ENCODE data around the gene ANKRD7.

Gene ANKRD7, protein sequence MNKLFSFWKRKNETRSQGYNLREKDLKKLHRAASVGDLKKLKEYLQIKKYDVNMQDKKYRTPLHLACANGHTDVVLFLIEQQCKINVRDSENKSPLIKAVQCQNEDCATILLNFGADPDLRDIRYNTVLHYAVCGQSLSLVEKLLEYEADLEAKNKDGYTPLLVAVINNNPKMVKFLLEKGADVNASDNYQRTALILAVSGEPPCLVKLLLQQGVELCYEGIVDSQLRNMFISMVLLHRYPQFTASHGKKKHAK

DNA sequence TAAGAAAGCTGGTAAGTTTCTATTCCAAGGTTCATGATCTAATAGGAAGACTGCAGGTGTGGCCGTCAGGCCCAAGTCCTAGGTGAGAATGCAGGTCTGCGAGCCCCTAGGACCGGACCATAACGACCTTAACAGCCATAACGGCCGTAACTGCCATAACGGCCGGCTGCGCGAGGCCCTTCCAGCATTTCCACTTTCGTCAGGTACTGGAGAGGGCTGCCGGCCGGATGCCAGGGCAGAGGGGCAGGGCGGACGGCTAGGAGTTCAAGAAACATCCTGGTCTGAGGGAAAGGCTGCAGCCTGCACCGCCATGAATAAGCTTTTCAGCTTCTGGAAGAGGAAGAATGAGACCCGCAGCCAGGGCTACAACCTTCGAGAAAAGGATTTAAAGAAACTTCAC, at the start of gene ANKRD7:
Gene ANKRD7, plus strand, starts transcription at position 184 of the 400 bp plus-strand sequence. Its CDS starts 127 bp downstream, at position 311.
- DNase-seq (ENCODE audit: insufficient read length, low spot score) (no peak), FAIRE-seq (no peak)

DNA sequence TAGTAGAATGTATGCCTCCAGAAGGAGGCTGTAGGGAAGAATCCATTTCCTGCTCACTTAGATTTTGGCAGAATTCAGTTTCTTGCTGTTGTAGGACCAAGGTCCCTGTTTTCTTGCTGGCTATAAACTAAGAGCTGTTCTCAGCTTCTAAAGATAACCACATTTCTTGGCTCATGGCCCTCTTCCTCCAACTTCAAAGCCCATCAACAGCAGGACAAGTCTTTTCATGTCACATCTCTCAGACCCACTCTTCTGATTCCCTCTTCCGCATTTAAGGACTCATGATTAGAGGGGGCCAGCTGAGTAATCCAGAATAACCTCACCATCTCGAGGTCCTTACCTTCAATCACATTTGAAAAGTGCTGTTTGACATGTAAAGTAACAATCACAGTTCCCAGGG, 48.8 kb upstream of the ANKRD7 start:
- no peak for FAIRE-seq

DNA sequence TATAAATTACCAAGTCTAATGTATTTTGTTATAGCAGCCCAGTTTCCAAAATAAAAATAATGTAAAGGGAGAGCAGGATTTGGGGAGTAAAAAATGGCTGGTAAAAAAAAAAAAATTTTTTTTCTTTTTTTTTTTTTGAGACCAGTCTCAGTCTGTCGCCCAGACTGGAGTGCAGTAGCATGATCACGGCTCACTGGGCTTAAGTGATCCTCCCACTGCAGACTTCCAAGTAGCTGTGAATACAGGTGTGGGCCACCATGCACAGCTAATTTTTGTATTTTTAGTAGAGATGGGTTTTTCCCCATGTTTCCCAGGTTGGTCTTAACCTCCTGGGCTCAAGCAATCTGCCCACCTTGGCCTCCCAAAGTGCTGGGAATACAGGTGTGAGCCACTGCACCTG, 45.3 kb upstream of the ANKRD7 start:
- DNase-seq (ENCODE audit: insufficient read length, low spot score): no peak
- FAIRE-seq: no peak

More for the DNA sequence above, 48.8 kb upstream of the ANKRD7 start:
- no peak for DNase-seq (ENCODE audit: insufficient read length, low spot score)

DNA sequence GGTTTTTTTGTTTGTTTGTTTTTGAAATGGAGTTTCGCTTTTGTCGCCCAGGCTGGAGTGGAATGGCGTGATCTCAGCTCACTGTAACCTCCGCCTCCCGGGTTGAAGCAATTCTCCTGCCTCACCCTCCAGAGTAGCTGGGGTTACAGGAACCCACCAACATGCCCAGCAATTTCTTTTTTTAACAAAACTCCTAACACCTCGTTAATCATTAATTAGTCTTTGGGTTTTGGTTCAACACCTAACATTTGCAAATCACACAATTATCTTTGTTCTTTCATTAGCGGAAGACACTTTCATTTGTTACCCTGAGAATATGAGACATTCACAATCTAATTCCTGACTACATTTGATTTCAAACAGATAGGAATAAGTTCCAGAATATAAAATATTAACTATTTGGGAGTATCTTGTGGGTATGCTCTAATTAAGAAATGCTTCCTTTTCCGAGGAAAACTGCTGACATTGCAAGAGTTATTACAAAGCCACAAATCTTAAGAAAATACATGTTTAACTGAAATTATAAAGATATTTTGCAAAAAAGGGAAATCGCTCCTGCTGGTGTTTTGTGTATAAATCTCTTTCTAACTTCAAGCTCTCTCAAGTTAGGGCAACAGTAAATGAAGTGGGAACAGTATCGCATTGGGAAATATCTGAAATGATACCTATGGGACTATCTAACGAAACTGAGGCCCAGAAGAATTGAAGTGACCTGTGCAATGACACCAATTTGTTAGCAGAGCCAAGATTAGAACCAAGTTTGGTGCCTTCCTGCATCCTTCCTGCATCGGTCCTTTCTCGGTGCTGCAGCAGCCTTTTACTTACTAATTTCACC, 41.7 kb upstream of the ANKRD7 start:
- FAIRE-seq (no peak), DNase-seq (ENCODE audit: insufficient read length, low spot score) (no peak)

DNA sequence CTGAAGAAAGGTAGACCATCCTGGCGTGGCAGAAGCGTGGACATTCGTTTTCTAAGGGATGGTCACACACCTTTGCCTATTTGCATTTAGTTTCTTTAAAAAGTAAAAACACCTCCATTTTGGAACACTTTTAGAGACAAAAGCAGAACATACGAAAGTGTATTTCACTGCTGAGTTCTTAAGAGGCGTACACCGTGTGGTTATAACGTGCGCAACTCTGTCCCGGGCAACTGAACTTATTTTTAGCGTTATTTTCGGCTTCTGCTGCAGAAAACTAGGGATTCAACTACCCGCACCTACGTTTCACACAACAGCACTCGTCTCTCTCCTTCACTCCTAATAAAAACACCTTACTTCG, 41.1 kb upstream of the ANKRD7 start:
- FAIRE-seq (no peak), DNase-seq (ENCODE audit: insufficient read length, low spot score) (no peak)

DNA sequence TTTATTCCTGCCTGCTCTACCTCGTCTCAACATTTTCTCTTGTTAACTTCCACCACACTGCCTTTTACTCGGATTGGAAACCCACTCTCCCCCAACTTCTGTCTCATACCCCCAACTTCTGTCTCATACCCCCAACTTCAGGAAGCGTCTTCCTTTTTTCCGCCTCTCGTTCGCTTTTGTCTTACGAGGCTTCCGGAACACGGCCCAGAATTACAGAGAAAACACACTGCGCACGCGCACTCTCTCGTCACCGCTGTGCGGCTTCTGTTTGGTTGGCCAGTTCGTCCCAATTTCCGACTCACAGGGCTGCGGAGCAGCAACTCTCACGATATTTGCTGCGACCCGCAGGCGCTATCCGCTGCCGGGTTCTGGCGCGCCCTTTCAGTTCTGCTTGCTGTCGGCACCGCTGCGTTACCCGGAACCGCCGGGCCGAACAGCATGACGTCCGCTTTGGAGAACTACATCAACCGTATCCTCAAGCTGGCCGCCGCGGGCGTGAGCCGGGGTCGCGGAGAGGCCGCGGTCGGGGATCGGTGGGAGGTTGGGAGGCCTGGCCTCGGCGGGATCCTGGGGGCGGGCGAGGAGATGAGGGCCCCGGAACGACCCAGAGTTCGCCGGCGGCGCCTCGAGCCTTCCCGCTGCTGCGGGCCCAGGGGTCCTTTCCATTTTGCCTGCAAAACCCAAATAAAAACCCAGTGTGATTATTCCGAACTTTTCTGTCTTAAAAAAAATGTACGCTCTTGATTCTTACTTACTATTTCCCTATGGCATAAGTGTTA, 40.5 kb upstream of the ANKRD7 start, which contains the start of gene LSM8:
Gene LSM8, plus strand, starts transcription at position 379 of the 779 bp plus-strand sequence. Its CDS starts 60 bp downstream, at position 439.
- FAIRE-seq (peak; percentile 98), DNase-seq (ENCODE audit: insufficient read length, low spot score) (peak; percentile 70)

DNA sequence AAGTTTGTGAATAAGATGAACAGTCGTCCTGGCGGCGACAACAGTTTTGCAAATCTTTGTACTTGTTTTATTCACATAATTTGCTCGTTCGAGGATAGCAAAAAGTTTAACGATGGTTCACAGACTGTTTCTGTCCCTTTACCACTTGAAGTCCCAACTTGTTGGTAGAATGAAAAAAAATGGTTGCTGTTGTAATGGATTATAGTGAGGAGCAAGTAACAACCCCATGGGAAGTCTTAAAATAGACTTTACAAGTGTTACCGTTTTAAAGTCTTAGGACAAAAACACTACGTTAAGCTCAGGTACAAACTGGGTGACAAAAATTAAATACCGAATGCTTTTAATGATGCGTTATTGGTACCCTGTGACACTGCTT, 40.0 kb upstream of the ANKRD7 start:
- no peak for DNase-seq (ENCODE audit: insufficient read length, low spot score)
- FAIRE-seq: peak; percentile 80

DNA sequence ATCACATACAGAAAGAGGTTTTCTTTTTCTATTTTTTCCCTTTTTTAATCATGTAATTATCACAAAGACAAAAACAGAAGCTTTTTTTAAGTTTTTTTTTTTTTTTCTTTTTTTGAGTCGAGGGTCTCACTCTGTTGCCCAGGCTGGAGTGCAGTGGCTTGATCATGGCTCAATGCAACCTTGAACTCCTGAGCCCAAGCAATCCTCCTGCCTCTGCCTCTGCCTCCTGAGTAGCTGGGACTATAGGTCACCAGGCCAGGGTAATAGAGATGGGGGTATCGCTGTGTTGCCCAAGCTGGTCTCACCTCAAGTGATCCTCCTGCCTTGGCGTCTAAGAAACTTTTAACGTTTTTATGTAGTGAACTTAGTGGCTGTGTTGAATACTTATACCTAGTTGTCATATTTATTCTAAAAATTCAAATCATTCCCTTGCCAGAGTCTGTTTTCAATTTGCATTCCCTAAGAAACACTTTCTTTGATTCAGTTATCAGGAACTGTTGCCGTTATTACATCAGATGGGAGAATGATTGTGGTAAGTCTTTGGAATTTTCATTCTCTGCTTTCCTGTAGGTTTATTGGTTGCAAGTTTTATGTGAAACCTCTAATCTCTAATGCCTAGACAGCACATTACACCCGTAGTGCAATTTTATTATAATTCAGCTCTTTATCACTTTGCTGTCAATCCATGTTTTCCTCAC, 39.2 kb upstream of the ANKRD7 start:
- no peak for DNase-seq (ENCODE audit: insufficient read length, low spot score)
- FAIRE-seq: no peak

DNA sequence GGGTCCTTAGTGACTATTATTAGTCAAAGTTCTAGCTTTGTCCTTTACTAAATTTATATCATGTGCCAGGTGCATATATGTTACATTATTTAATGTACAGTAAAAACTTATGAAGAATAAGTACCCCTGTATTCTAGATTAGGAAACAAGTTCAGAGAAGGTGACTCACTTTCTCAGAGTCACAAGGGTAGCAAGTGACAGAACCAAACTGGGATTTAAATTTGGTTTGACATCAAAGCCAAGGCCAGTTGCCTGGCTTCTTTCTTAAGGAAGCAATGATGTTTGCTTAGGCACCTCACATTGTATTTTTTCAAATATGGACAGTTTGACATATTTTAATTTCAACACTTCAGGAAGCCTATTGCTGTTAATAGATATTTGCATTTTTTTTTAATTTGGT, 38.0 kb upstream of the ANKRD7 start:
- FAIRE-seq (no peak), DNase-seq (ENCODE audit: insufficient read length, low spot score) (no peak)

DNA sequence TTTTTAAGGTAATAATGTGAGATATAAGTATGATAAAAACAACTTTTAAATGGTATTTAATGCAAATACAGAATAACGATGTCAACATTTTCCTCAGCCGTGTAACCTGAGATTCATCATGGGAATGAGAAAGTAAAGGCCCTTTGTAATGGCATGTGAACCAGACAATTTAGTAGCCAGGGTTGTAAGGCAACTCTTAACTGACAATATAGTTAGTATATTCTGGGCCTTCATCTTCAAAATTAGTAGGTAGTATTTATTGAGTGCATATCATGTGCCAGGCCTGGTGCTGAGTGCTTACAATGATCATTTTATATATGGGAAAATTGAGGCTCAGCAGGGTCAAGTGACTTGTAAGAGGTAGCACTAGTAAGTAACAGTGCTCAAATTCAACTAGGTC, 29.9 kb upstream of the ANKRD7 start:
- DNase-seq (ENCODE audit: insufficient read length, low spot score) (no peak), FAIRE-seq (no peak)

DNA sequence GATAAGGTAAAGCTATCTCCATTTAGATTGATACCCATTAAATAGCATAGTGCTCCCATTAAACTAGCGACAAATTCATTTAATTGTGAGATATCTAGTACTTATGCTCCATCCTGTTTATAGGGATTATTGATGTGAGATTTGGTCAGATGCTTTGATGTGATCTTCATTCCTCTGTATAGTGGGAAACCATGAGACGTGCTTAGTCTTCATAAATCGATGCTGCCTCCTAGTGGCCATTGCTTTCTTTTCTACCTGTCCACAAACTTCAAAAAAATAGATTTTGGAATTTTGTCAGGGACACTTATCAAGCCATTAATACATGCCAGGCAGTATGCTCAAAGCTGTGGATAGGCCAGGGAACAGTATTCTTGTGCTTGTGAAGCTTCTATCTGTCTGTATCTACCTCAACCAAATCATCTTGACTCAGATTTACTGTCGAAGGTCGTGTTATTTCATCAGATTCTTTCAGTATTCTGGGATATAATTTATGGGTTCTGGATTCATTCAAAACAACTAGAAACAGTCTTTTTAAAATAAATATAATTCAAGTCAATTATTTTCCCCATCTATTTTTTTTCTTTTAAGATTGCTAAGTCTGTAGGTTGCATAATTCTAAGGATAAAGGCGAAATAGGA, 28.5 kb upstream of the ANKRD7 start:
- FAIRE-seq: peak; percentile 91

DNA sequence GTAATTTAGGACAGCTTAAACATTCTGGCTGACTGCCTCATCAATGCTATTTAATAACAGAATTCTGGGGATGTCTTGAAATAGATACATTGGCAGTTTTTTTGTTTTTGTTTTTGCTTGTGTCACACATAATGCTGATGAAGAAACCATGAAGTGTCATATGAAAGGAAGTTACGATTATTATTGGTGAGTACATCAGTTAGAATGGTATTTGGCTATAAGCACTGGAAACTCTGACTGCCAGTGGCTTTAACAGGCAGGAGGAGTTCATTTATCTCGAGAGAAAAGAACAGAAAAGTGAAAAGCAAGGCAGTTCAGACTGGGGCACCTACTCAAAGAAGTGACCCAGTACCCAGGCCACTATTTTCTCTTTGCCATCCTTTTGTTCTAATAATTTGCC, 22.4 kb upstream of the ANKRD7 start:
- DNase-seq (ENCODE audit: insufficient read length, low spot score): no peak
- no peak for FAIRE-seq

More for the DNA sequence above, 28.5 kb upstream of the ANKRD7 start:
- no peak for DNase-seq (ENCODE audit: insufficient read length, low spot score)

DNA sequence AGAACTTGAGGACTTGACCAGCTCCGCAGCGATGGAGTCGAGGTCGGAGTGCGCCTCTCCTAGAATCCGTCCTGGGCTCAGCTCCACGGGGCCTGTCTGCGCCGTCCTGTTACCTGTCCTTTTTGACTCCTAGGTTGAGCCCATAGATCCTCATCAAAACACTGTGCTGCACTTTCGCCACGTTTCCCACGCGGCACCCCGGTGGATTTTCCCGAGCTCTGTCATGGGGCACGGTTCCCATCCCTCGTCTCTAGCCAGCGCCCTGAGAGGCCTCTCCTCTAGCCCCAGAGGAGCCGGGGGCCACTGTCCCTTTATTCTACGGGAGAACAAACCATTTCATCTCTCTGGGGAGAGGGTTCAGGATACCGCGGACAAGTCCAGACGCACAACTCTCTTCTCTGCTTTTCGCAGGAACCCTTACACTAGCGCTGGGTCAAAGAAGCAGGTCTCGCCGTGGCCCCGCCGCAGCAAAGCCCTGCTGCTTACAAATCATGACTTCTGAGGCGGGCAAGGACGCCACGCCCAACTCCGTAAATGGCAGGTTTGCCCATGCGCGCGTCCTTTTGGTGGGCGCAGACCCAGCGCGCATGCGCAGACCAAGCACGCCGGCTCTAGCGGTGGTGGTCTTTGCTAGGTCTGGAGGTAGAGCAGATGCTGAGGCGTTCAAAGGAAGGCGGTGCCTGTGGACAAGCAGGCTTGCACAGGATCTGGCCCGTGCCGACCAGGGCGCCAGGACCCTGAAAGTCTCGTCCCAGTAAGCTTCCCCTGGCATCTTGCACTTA, 10.3 kb upstream of the ANKRD7 start:
- DNase-seq (ENCODE audit: insufficient read length, low spot score) (peak; percentile 39), FAIRE-seq (peak; percentile 86)

DNA sequence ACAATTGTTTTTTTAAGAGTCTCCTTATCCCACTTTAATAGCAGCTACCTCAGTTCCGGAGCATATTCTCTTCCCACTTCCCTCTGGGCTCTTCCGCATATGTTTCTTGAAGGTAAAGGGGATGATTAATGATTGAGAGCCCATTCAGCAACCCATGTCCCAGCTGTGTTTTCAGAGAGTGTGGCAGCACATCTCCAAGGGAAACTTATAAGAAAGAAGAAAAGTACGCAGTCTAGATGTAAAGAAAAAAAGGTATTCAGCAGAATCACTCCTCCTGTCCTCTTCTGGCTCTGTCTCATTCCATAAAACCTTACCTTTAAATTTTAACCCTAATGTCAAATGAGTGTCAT, 9.7 kb upstream of the ANKRD7 start:
- FAIRE-seq (peak; percentile 44), DNase-seq (ENCODE audit: insufficient read length, low spot score) (no peak)

DNA sequence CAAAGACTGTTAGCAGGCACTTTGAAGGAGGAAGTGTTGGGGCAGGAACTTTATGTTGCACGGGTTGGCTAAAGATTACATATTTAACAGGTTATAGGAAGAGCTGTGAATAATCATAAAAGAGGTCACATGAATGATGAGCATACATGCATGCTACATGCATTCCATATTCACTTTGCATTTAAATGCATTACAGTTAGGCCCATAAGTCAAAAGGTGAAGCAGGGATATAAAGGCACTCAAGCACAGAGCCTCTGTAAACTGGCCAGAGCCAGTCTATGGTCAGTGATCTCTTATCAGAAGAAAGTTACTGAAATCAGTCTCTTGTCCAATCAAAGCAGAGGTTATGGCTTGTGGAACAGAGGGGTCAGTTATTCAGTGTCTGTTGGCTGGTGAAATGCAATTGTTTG, 7.3 kb upstream of the ANKRD7 start:
- FAIRE-seq: no peak
- DNase-seq (ENCODE audit: insufficient read length, low spot score): no peak

DNA sequence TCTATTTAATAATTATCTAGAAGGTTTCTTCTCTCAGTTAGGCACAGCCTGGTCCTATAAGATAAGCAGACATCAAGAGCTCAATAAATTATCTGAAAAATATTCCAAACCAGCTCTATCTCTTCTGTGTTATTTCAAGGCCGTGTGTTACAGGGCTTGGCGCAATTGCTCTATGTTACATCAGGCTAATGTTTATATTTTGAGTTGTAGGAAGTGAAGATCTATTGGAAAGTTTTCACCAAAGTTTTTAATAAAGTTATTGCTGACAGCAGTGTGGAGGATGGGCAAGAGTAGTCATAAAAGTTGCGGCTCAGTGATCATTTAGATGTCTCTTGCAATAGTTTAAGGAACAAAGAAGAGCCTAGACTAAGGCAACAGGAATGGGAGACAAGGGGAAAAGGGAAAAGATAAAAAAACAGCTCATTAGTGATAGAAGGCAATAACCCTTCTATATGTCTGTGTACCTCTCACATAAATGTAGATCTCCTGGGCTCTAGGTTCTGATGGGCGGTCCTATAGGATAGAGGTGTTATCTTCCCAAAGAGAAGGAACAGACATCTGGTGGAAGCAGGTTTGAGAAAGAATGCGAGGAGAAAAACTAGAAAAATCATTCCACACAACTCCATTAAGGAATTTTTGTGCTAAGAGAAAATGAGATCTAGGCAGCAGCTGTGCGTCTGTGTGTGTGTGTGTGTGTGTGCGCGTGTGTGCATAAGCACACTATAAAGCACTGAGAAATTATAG, 5.9 kb upstream of the ANKRD7 start:
- FAIRE-seq: no peak
- DNase-seq (ENCODE audit: insufficient read length, low spot score): no peak

DNA sequence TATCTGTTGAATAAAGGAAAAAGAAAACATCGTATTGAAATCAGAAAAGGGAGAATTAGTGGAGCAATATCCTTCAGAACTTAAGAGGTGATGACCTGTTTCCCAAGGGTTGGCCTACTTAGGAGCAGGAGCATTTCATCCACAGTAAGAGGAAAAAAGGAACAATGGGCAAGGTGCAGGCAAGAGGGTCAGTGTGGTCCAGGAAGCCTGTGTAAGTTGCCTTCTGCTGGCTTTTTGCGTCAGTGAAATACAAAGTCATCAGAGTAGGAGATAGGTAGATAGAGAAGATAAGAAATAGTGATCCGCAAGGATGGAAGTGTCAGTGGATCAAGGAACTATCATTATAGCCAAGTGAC, 5.4 kb upstream of the ANKRD7 start:
- FAIRE-seq: no peak
- DNase-seq (ENCODE audit: insufficient read length, low spot score): no peak

DNA sequence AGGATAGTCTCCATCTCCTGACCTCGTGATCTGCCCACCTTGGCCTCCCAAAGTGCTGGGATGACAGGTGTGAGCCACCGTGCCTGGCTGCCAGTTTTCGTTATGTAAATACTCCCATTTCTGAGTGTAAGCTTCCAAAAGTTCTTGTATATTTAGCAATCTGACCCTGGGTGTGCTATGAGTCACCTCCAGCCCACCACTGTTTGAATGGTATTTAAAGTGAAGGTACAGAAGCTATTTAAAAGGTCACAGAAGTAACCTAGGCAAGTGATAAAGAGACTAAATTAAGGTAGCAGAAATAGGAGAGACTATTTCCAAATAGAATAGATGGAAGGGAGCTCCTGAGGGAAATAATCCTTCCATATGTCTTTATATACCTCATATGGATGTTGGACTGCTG, 3.9 kb upstream of the ANKRD7 start:
- DNase-seq (ENCODE audit: insufficient read length, low spot score) (no peak), FAIRE-seq (no peak)

DNA sequence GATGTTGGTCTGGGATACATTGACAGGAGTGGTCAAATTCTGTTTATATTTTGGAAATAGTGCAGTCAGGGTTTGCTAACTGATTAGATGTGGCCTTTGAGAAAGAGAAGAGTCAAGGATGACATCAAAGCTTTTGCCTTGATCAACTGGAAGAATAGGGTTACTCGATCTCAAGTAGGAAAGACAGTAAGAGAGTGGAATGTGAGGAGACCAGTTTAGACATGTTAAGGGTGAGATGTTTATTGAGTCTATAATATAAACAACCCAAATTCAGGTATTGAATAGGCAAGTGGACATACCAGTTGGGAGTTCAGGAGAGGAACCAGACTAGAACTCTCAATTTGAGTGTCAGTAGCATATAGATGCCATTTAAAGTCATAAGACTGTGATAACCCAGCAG, 1.9 kb upstream of the ANKRD7 start:
- FAIRE-seq (no peak), DNase-seq (ENCODE audit: insufficient read length, low spot score) (no peak)
